OCI-LY7 (cell line): Measurements from ENCODE around the gene LIMS1. TPM values are rescaled to one million over a fixed set of nuclear protein-coding genes. Genes with fewer than 3 reads are reported as not detected.

Source experiments
- BruUV-seq: library from RNA; stranded (reverse); fragments of 400-500 nt; replicated peaks from 2 replicates; lab custom pipeline; 2021; lab: Mats Ljungman, UMichigan
- CTCF ChIA-PET: fragments of 300-600 bp; sonication (Branson Sonifier 250); formaldehyde crosslinking; loops from one replicate; lab custom pipeline; 2022; ENCODE audit warnings: antibody characterized with exemption; ENCODE audit not compliant: unreplicated experiment; lab: Charles Lee
- POLR2A ChIA-PET: fragments of 300-600 bp; sonication (Branson Sonifier 250); formaldehyde crosslinking; loops from one replicate; lab custom pipeline; 2022; ENCODE audit warnings: antibody characterized with exemption; lab: Charles Lee
- DNase-seq: peaks from one replicate; pipeline ENCODE4 v3.0.0-alpha.2; 2015; ENCODE audit warnings: low spot score
- H2AFZ ChIP-seq: fragments of 200-600 bp; sonication (generic), shearing (Covaris generic); 2 replicates; pipeline ENCODE4 v1.6.1; 2014; ENCODE audit warnings: mild to moderate bottlenecking, antibody characterized with exemption, low read length, moderate library complexity
- H3K27ac ChIP-seq: fragments of 200-600 bp; sonication (generic); 2 replicates; pipeline ENCODE4 v1.5.1; 2014; ENCODE audit warnings: mixed run types, low read depth, mild to moderate bottlenecking, moderate library complexity, low read length, inconsistent platforms; ENCODE audit not compliant: poor library complexity, severe bottlenecking
- H3K36me3 ChIP-seq: fragments of 200-600 bp; sonication (generic); 2 replicates; pipeline ENCODE4 v1.6.1; 2014; ENCODE audit warnings: mild to moderate bottlenecking, antibody characterized with exemption, low read length, moderate library complexity, mixed read lengths; ENCODE audit not compliant: insufficient read depth
- H3K4me1 ChIP-seq: fragments of 200-600 bp; sonication (generic); 2 replicates; pipeline ENCODE4 v1.5.1; 2014; ENCODE audit warnings: mild to moderate bottlenecking, low read length; ENCODE audit not compliant: insufficient read depth, poor library complexity, severe bottlenecking
- H3K4me2 ChIP-seq: fragments of 200-600 bp; sonication (generic); 2 replicates; pipeline ENCODE4 v1.6.1; 2014; ENCODE audit warnings: mild to moderate bottlenecking, low read length
- H3K4me3 ChIP-seq: fragments of 200-600 bp; sonication (generic); 2 replicates; pipeline ENCODE4 v1.5.1; 2014; ENCODE audit warnings: mild to moderate bottlenecking, low read depth, low read length; ENCODE audit not compliant: poor library complexity, severe bottlenecking
- H3K79me2 ChIP-seq: fragments of 200-600 bp; sonication (generic); 2 replicates; pipeline ENCODE4 v1.6.1; 2016; ENCODE audit warnings: low read depth, mild to moderate bottlenecking, low read length, moderate library complexity, mixed read lengths; ENCODE audit not compliant: insufficient read depth
- H3K9me2 ChIP-seq: fragments of 200-600 bp; sonication (generic); 2 replicates; pipeline ENCODE4 v1.6.1; 2016; ENCODE audit warnings: mild to moderate bottlenecking, low read length, mixed read lengths; ENCODE audit not compliant: insufficient read depth
- H3K9me3 ChIP-seq: fragments of 200-600 bp; sonication (generic); 2 replicates; pipeline ENCODE4 v1.6.1; 2014; ENCODE audit warnings: mild to moderate bottlenecking, mixed run types, low read length, mixed read lengths
- H4K20me1 ChIP-seq: fragments of 200-600 bp; sonication (generic); 2 replicates; pipeline ENCODE4 v1.6.1; 2014; ENCODE audit warnings: mild to moderate bottlenecking, antibody characterized with exemption, low read length, moderate library complexity, mixed read lengths; ENCODE audit not compliant: insufficient read depth
- EZH2phosphoT487 ChIP-seq: fragments of 200-600 bp; sonication (generic); IDR thresholded peaks from 2 replicates; pipeline ENCODE4 v1.6.1; 2018; ENCODE audit warnings: low read depth, borderline replicate concordance, mild to moderate bottlenecking, mixed run types, antibody characterized with exemption, low read length, moderate library complexity, mixed read lengths
- intact Hi-C: fragments of 100-400 bp; cut with micrococcal nuclease; formaldehyde crosslinking; loops from one replicate; pipeline ENCODE4 v1.10.0; 2022; ENCODE audit not compliant: unreplicated experiment
- total RNA-seq, 2 experiments: library from RNA; depleted of rRNA in 1 of 2; stranded (reverse); fragments of >200 nt in 1 of 2; shearing (Covaris generic) in 1 of 2; gene quantifications; 2 replicates each; pipeline ENCODE4 v1.2.3, GENCODE V29; 2014 to 2022
- TF ChIP-seq, protein P1 (sequence below): fragments of 200-600 bp; sonication (generic); conservative IDR thresholded peaks from 2 replicates; pipeline ENCODE4 v1.5.1; 2014; ENCODE audit warnings: mild to moderate bottlenecking, antibody characterized with exemption, low read length, moderate library complexity, mixed read lengths

The LIMS1 gene
- total RNA-seq, 2 experiments from 2014 or later: 53.3 to 74.7 TPM

DNA sequence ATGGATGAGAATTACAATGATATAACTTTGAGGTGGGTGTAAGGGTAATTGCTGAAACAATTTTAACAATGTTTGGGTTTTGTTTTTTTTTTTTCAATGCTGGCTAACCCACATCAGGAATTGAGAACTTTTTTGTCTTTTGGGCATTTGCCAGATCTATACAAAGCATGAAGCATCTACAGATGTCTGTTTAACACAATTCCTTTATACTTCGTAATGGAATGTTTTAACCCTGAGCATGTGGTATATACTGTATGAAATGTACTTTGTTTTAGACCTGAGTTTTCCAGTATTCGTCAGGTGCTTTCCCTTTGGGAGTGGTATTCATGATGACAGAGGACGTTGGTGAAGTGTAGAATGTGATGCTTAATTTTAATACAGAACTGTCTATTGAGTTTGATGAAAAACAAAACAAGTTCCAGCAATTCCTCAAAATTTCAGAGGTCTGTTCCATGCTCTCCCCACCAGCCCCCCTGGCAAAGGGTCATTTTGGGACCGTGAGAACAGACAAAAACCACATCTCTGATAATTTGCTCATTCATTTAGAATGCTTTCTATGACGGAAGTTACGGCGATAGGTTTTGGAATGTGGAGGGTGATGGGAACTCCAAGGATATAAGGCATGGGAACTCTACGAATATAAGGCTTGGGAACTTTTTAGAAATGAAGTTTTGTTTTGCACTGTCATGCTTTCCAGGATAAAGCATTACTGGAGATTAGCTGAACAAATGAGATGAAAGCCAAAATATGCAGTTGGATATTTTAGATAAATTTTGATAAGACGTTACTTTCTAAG lies 14.1 kb downstream of the LIMS1 start:
- H3K79me2 ChIP-seq: no peaks in the 10 kb centered on the region; the same call in 1 of the 2 replicates
- H2AFZ ChIP-seq: no peak overlapping the region
- TF ChIP-seq, protein P1, sequence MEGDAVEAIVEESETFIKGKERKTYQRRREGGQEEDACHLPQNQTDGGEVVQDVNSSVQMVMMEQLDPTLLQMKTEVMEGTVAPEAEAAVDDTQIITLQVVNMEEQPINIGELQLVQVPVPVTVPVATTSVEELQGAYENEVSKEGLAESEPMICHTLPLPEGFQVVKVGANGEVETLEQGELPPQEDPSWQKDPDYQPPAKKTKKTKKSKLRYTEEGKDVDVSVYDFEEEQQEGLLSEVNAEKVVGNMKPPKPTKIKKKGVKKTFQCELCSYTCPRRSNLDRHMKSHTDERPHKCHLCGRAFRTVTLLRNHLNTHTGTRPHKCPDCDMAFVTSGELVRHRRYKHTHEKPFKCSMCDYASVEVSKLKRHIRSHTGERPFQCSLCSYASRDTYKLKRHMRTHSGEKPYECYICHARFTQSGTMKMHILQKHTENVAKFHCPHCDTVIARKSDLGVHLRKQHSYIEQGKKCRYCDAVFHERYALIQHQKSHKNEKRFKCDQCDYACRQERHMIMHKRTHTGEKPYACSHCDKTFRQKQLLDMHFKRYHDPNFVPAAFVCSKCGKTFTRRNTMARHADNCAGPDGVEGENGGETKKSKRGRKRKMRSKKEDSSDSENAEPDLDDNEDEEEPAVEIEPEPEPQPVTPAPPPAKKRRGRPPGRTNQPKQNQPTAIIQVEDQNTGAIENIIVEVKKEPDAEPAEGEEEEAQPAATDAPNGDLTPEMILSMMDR: no peak
- no peak for TF ChIP-seq EZH2phosphoT487
- no peak overlapping the region for H3K27ac ChIP-seq
- no peak overlapping the region for H3K4me2 ChIP-seq
- H3K9me3 ChIP-seq: peaks cover 8% of the 10 kb centered on the region
- no peak overlapping the region for H3K4me3 ChIP-seq
- CTCF ChIA-PET: no interaction called here
- TSS peak; percentile 18 for BruUV-seq
- no peaks in the 10 kb centered on the region for H3K9me2 ChIP-seq
- peaks cover 7% of the 10 kb centered on the region for H3K36me3 ChIP-seq
- intact Hi-C loops: no loop called here
- DNase-seq: no peak
- peaks cover 3% of the 10 kb centered on the region for H3K4me1 ChIP-seq
- H4K20me1 ChIP-seq: 0 out of 2 replicates have a peak, but pooled peaks cover 3% of the 10 kb centered on the region
- POLR2A ChIA-PET: no interaction called here

DNA sequence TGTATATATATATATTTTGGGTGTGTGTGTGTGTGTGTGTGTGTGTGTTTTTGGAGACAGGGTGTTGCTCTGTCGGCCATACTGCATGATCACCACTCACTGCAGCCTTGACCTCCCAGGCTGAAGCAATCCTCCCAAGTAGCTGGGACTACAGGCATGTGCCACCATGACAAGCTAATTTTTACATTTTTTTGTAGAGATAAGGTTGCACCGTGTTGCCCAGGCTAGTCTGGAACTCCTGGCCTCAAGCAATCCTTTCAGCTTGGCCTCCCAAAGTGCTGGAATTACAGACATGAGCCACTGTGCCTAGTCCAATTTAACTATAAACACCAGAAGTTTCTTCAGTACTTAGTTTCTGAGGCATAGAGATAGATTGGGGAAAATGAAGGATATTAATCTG lies 18.3 kb downstream of the LIMS1 start:
- intact Hi-C loops: no loop called here
- POLR2A ChIA-PET: interaction anchor here (0.6 kb wide), 2 partner anchors 11 to 35 kb away, joined by 3 to 5 read pairs; no protein-coding TSS in a partner anchor
- Histone ChIP-seq H3K36me3 (no peaks in the 10 kb centered on the region), H3K9me2 (no peaks in the 10 kb centered on the region), H4K20me1 (no peaks in the 10 kb centered on the region), H3K9me3 (no peaks in the 10 kb centered on the region), H3K27ac (no peak overlapping the region), H2AFZ (no peak overlapping the region), H3K79me2 (no peaks in the 10 kb centered on the region; the same call in 1 of the 2 replicates), H3K4me3 (no peak overlapping the region), H3K4me1 (peaks cover 3% of the 10 kb centered on the region), H3K4me2 (no peak overlapping the region)
- no peak for DNase-seq
- no TSS peak for BruUV-seq
- no peak for TF ChIP-seq EZH2phosphoT487
- CTCF ChIA-PET: no interaction called here

DNA sequence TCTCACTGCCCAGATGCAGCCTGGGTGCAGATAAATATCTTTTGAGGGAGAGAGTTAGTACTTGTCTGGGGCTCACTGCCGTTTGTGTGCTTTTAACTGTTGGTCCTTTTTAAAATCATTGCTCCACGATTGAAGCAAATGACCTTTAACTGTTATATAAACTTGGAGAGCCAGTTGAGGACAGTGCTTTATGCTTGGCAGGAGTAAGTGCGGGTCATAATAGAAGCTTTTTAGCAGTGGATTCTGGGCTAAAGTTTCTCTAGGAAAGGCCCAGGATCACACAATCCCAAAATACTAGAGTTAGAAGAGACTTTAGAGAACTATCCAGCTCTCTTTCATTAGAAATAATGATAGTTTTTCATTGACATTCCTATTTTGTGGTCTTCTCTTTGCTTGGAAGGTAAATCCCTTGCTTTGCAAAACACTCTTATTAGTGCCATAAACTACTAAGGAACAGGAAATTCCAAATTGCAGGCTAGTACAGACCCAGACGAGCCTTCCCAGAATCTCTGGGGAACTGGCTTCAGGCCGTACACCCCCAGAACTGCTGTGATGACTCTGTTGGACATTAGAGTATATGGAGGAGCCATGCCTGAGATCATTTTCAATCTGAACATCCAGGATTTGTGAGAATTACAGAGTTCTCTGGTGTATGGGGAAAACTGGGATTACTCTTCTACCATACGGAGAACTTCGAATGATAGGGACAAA lies 19.1 kb downstream of the LIMS1 start:
- Histone ChIP-seq H3K79me2 (no peaks in the 10 kb centered on the region; the same call in 1 of the 2 replicates), H3K9me2 (no peaks in the 10 kb centered on the region), H2AFZ (no peak overlapping the region), H3K36me3 (no peaks in the 10 kb centered on the region), H3K9me3 (no peaks in the 10 kb centered on the region), H4K20me1 (no peaks in the 10 kb centered on the region), H3K4me3 (no peak overlapping the region), H3K27ac (no peak overlapping the region), H3K4me1 (peaks cover 3% of the 10 kb centered on the region), H3K4me2 (no peak overlapping the region)
- DNase-seq: no peak
- POLR2A ChIA-PET: interaction anchor here (0.6 kb wide), 1 partner anchor 34 kb away, joined by 3 read pairs; no protein-coding TSS in a partner anchor
- no TSS peak for BruUV-seq
- TF ChIP-seq, protein P1: no peak
- no peak for TF ChIP-seq EZH2phosphoT487
- intact Hi-C loops: no loop called here
- CTCF ChIA-PET: no interaction called here
